HK-2 (cell line): Measurements from ENCODE around the gene PLCH2.

ENCODE experiments used
- DNase-seq: peaks from one replicate; pipeline ENCODE4 v3.0.0-alpha.2; 2018; ENCODE audit not compliant: unreplicated experiment

Gene PLCH2

DNA sequence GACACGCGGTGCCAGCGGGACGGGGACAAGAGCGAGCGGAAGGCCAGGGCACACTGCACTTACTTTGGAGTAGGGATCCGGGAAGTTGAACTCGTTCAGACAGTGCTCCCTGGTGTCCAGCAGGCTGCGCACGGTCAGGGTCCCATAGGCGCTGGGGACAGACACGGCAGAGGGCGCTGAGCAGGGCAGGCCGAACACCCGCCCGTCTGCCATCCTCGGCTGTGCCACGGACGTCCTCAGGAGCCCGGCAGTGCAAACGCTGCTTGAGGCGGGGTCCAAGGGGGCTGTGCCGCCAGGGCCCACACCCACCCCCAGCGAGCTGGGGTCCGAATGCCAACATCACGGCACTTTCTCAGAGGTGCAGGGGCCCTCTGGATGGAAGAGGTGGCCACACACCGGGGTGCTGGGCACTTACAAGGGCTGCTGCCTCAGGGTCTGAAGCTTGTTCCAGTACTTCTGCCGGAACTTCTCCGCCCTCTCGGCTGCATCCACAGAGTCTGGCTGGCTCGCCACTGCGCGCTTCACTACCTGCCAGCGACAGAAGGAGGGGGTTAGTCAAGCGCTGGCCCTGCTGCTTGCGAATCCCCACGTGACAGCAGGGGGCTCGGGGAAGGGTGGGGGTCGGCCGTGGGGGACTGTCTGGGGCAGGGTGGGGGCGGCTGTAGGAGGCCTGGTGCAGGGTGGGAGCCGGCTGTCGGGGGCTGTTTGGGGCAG is 38.0 kb downstream of the PLCH2 start:
- no peak for DNase-seq

- DNase-seq = no peak
These were observed 39.0 kb downstream of the PLCH2 start for GRCh38 chr1:2514863-2515762.

- DNase-seq = no peak
These were observed 39.6 kb downstream of the PLCH2 start for GRCh38 chr1:2515763-2516080.

- DNase-seq = no peak
These were observed 40.0 kb downstream of the PLCH2 start for GRCh38 chr1:2516124-2516523.

- no peak for DNase-seq
These were observed 40.9 kb downstream of the PLCH2 start for GRCh38 chr1:2516946-2517345.

DNA sequence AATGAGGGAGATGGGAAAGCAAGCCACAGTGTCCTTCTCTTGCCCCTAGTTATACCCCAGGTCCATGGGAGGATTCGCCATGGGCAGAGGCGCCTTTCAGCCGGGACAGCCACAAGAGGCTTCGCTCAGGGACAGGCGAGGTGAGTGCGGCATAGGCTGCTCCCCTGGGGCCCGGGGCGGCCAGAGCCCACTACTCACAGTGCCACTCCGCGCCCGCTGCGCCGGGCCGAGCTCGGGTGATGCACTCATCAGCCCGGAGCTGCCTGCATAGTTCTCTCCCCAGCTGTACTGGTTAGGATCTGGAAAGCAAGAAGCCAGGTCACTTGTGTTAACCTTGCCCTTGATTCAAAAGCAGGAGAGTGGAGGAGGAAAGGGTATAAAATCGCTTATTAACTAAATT is 41.9 kb downstream of the PLCH2 start:
- DNase-seq = no peak

DNA sequence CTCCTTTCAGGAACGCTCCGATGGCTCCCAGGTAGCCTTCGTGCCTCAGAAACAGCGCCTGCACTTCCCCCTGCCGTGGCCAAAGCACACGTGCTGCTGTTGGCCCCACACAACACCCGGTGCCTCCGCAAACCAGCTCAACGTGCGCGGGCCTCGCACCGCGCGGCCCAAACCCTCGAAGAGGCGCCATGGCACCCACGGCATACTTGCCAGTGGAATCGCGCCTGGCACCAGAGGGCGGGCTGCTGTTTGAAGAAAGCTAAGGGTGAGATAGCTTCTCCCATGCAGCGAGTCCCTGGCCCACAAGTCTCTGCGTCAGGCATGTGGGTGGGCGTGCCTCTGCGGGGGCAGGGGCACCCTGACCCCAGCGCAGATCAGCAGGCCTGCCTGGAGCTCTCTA is 42.4 kb downstream of the PLCH2 start:
- DNase-seq = no peak

- DNase-seq = no peak
These were observed 43.1 kb downstream of the PLCH2 start for GRCh38 chr1:2519029-2519685.

GRCh38 chr1:2519729-2520128 is 43.6 kb downstream of the PLCH2 start:
- no peak for DNase-seq

- DNase-seq = no peak
These were observed 44.1 kb downstream of the PLCH2 start for GRCh38 chr1:2520206-2520605.

DNA sequence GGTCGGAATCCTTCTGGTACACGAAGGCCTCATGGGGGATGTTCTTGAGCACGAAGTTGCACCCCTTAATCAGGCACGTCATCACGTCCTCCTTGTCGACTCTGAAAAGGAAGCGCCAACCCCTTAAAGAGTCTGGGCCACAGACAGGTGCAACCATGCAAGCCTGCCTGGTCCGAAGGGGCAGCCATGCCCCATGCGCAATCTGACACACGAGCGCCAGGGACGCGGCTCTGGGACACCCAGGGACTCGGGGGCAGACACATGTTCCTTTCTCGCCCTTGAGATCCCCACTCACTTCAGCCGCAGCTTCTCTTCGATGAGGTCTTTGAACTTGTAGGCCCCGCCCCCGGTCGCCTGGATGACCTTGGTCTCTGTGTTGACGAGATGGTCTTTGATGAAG is 44.7 kb downstream of the PLCH2 start:
- no peak for DNase-seq

- no peak for DNase-seq
These were observed 46.1 kb downstream of the PLCH2 start for GRCh38 chr1:2522230-2522629.

- DNase-seq = no peak
These were observed 47.3 kb downstream of the PLCH2 start for GRCh38 chr1:2523191-2523890.

DNA sequence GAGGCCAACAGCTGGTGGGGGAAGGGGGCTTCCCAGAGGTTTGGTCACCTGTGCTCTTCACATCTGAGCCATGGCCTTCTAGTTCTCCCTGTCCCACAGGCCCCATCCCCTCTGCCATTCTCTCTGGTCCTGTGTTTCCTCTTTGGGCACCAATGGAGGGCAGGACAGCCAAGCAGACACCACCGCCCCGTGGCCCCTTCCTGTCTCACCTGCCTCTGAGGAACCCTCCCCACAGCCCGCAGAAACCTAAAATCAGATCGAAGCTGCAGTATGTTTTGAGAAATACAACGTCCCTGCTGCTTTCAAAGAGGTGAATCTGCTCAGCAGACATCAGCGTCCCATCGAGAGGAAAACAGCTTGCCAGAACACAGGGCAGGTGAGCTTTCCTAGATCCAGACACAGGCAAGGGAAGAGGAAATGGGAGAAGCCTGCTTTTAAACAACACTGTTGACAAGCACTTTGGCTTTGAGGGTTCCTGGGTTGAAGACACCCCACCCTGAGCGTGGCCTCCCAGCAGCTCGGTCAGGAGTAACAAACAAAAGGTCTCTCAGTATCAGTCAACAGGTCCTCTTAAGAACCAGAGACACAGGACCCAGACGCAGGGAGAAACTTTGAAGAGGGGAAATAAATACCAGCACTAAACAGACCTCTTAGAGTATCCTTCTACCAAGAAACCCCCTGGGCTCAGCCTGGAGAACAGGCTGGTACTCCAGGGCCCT is 48.0 kb downstream of the PLCH2 start:
- no peak for DNase-seq

DNA sequence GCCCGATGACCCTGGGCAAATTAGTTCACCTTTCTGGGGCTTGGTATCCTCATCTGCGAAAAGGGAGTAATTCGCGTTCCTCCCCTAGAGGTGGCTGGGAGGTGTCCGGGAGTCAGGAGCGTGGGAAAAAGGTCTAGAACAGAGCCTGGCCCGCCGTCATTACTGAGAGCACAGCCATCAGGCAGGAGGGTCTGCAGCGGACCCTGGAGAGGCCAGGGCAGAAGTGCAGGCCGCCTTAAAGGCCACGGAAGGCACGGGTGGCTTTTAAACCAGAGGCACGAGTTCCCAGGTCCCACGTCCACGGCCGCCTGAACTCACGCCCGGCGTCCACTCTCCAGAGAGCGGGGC is 49.5 kb downstream of the PLCH2 start:
- peak; percentile 29 for DNase-seq

DNA sequence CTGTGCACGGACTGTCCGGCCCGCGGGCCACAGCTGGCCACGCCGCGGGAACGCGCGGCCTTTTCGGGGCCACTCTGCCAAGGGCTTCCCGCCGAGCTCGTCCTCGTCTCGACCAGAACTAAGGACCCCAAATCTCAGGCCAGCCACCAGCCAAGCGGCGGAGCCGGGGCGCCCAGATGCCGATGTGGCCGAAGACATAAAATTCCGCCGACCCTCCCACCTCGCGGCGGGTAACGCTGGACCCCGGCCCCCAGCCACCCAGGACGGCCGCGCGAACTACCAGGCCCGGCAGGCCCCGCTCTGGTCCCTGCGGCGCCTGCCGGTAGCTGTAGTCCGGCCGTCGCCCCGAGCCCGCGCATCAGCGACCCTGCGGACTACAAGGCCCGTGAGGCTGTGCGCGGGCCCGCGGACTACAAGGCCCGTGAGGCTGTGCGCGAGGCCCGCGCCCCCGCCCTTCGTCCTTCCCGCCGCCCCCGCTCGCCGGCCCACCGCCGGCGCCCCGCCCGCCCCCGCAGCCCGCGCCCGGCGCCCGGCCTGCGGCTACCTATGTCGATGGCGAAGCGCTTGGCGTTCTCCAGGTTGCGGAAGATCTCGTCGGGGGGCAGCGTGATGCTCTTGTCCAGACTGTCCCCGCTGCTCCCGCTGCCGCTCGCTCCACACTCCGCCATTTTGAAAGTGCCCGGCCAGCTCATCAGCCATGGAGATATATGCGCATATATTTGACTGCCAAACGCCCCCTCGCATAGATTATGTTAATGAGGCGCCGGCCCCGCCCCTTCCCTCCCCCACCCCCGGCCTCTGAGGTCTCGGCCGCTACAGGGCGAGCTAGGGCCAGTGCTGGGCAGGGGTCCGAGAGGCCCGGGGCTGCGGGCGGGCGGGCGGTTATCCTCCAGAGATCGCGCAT is 50.1 kb downstream of the PLCH2 start, which contains the start of gene PANK4:
Gene PANK4, minus strand, starts transcription at position 677 of the 904 bp plus-strand sequence. Its CDS starts 9 bp downstream, at position 668.
- DNase-seq = peak; percentile 87

GRCh38 chr1:2526824-2527555 is 50.9 kb downstream of the PLCH2 start:
- DNase-seq = peak; percentile 52

- no peak for DNase-seq
These were observed 51.4 kb downstream of the PLCH2 start for GRCh38 chr1:2527556-2527860.

DNA sequence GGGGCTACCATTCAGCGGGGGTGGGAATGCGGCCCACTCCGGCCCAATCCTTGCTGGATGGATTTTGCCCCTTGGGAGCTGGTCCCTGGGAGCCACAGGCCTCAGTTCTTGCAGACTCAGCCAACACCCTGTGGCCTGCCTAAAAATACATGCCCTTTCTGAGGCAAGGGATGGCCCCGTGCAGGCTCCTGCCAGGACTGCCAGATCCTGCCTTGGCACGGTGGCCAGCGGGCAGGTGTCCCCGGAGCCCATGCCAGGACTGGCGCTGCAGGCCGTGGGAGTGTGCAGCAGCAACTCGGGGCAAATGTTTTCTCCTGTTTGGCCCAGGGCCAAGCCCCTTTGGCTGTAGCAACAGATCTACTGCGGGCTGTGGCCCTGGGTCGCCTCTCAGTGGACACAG is 51.9 kb downstream of the PLCH2 start:
- no peak for DNase-seq

- DNase-seq = no peak
These were observed 52.5 kb downstream of the PLCH2 start for GRCh38 chr1:2528611-2528965.
